ENCODE results near the gene VAMP2.

The VAMP2 gene

GRCh38 chr17:8142887-8143580 lies 19.7 kb downstream of the VAMP2 start:
- no peak for DNase-seq (ENCODE audit: low read depth)

- no peak for DNase-seq (ENCODE audit: low read depth)
These were observed 20.4 kb downstream of the VAMP2 start for GRCh38 chr17:8142158-8142886.

- no peak for DNase-seq (ENCODE audit: low read depth)
These were observed 21.0 kb downstream of the VAMP2 start for GRCh38 chr17:8141741-8142140.

- DNase-seq (ENCODE audit: low read depth), result no peak
These were observed 21.7 kb downstream of the VAMP2 start for GRCh38 chr17:8141045-8141444.

GRCh38 chr17:8140065-8141029 lies 22.4 kb downstream of the VAMP2 start:
- DNase-seq (ENCODE audit: low read depth), result no peak

GRCh38 chr17:8138672-8139371 lies 23.9 kb downstream of the VAMP2 start:
- peak; percentile 96 for DNase-seq (ENCODE audit: low read depth)

GRCh38 chr17:8138374-8138671 lies 24.4 kb downstream of the VAMP2 start:
- no peak for DNase-seq (ENCODE audit: low read depth)

- no peak for DNase-seq (ENCODE audit: low read depth)
These were observed 24.9 kb downstream of the VAMP2 start for GRCh38 chr17:8137645-8138373.

GRCh38 chr17:8133941-8134340 lies 28.8 kb downstream of the VAMP2 start:
- no peak for DNase-seq (ENCODE audit: low read depth)

- DNase-seq (ENCODE audit: low read depth), result no peak
These were observed 29.3 kb downstream of the VAMP2 start for GRCh38 chr17:8133399-8133798.

GRCh38 chr17:8131844-8132441 lies 30.8 kb downstream of the VAMP2 start:
- DNase-seq (ENCODE audit: low read depth), result no peak

GRCh38 chr17:8128125-8128784 lies 34.5 kb downstream of the VAMP2 start:
- no peak for DNase-seq (ENCODE audit: low read depth)

- no peak for DNase-seq (ENCODE audit: low read depth)
These were observed 36.2 kb downstream of the VAMP2 start for GRCh38 chr17:8126491-8127066.

- no peak for DNase-seq (ENCODE audit: low read depth)
These were observed 36.7 kb downstream of the VAMP2 start for GRCh38 chr17:8125947-8126490.

GRCh38 chr17:8125154-8125946 lies 37.4 kb downstream of the VAMP2 start:
- no peak for DNase-seq (ENCODE audit: low read depth)

- DNase-seq (ENCODE audit: low read depth), result no peak
These were observed 38.2 kb downstream of the VAMP2 start for GRCh38 chr17:8124350-8125153.

- DNase-seq (ENCODE audit: low read depth), result no peak
These were observed 38.9 kb downstream of the VAMP2 start, which contains the start of gene HES7 for GRCh38 chr17:8123695-8124349. Gene HES7, minus strand, starts transcription at chr17:8124106. Its CDS starts 22 bp downstream, at chr17:8124084.

Data from fibroblast of gingiva (primary cell).